SU-DHL-6 (cell line): ENCODE measurements around the gene NVL.
"Not testable (repeated sequence)": the region's sequence is repeated elsewhere in the genome, so short reads cannot be mapped to it uniquely, and the experiment has no call there.

Source experiments
- H2AFZ ChIP-seq: fragments of 200-600 bp; sonication (generic); 2 replicates; pipeline ENCODE4 v1.6.1; 2014; ENCODE audit warnings: low read depth, mild to moderate bottlenecking, moderate library complexity, mixed read lengths, antibody characterized with exemption, low read length; ENCODE audit not compliant: severe bottlenecking
- H3F3A ChIP-seq: fragments of 200-600 bp; shearing (Covaris generic); 2 replicates; pipeline ENCODE4 v1.6.0; 2016; ENCODE audit warnings: antibody characterized with exemption, mild to moderate bottlenecking; ENCODE audit not compliant: insufficient read depth
- H3K27ac ChIP-seq: fragments of 200-600 bp; sonication (generic); 2 replicates; pipeline ENCODE4 v1.5.1; 2016; ENCODE audit warnings: low read depth, mild to moderate bottlenecking, low read length, moderate library complexity, mixed read lengths
- H3K27me3 ChIP-seq: fragments of 200-600 bp; sonication (generic), shearing (Covaris generic); 2 replicates; pipeline ENCODE4 v1.6.0; 2014; ENCODE audit warnings: mild to moderate bottlenecking, low read length
- H3K36me3 ChIP-seq: fragments of 200-600 bp; sonication (generic); 2 replicates; pipeline ENCODE4 v1.6.1; 2014; ENCODE audit warnings: mild to moderate bottlenecking, low read length, mixed read lengths
- H3K4me2 ChIP-seq: fragments of 300-600, 200-600 bp; shearing (Covaris generic), sonication (generic); 2 replicates; pipeline ENCODE4 v1.6.0; 2014; ENCODE audit warnings: low read length, low read depth, mild to moderate bottlenecking; ENCODE audit not compliant: poor library complexity, severe bottlenecking
- H3K4me3 ChIP-seq: fragments of 200-600 bp; sonication (generic); 2 replicates; pipeline ENCODE4 v1.5.1; 2014; ENCODE audit warnings: antibody characterized with exemption, low read length, mild to moderate bottlenecking, mixed read lengths; ENCODE audit not compliant: insufficient read depth, poor library complexity, severe bottlenecking
- H3K79me2 ChIP-seq: fragments of 200-600 bp; sonication (generic); 2 replicates; pipeline ENCODE4 v1.6.1; 2014; ENCODE audit warnings: mild to moderate bottlenecking, low read length, moderate library complexity; ENCODE audit not compliant: insufficient read depth
- H3K9ac ChIP-seq: fragments of 200-600 bp; sonication (generic); 2 replicates; pipeline ENCODE4 v1.7.0; 2014; ENCODE audit warnings: mild to moderate bottlenecking, low read length
- H3K9me2 ChIP-seq: fragments of 200-600 bp; sonication (generic); replicated peaks from 2 replicates; pipeline ENCODE4 v1.6.1; 2014; ENCODE audit warnings: low read length; ENCODE audit not compliant: insufficient read depth
- H3K9me3 ChIP-seq: fragments of 200-600 bp; sonication (generic); 2 replicates; pipeline ENCODE4 v1.6.1; 2014; ENCODE audit warnings: low read length, mixed read lengths; ENCODE audit not compliant: insufficient read depth
- H4K20me1 ChIP-seq: fragments of 200-600 bp; sonication (generic); 2 replicates; pipeline ENCODE4 v1.6.1; 2014; ENCODE audit warnings: low read depth, mild to moderate bottlenecking, antibody characterized with exemption, low read length, moderate library complexity, mixed read lengths
- CTCF ChIP-seq: fragments of 200-600 bp; sonication (generic); IDR thresholded peaks from one replicate; pipeline ENCODE4 v1.5.1; 2017; ENCODE audit warnings: antibody characterized with exemption, mild to moderate bottlenecking, low read length, moderate library complexity; ENCODE audit not compliant: insufficient read depth, poor library complexity, severe bottlenecking
- EZH2phosphoT487 ChIP-seq: fragments of 200-600 bp; sonication (generic), shearing (Covaris generic); conservative IDR thresholded peaks from 2 replicates; pipeline ENCODE4 v1.6.1; 2018; ENCODE audit warnings: mild to moderate bottlenecking, antibody characterized with exemption, low read length, moderate library complexity, mixed read lengths

NVL gene

GRCh38 chr1:224211206-224211962 is 118.6 kb downstream of the NVL start:
- Histone ChIP-seq H3K36me3 (no peaks in the 10 kb centered on the region), H3K27me3 (no peaks in the 10 kb centered on the region), H3K79me2 (no peaks in the 10 kb centered on the region), H3K27ac (no peak overlapping the region), H4K20me1 (no peaks in the 10 kb centered on the region), H2AFZ (no peak overlapping the region), H3K4me3 (no peak overlapping the region), H3K9me2 (no peaks in the 10 kb centered on the region), H3K9me3 (no peaks in the 10 kb centered on the region), H3K4me2 (no peak overlapping the region), H3K9ac (no peak overlapping the region), H3F3A (no peaks in the 10 kb centered on the region)
- TF ChIP-seq EZH2phosphoT487, result no peak
- TF ChIP-seq CTCF, result no peak

- not testable (repeated sequence) for H2AFZ ChIP-seq, H3F3A ChIP-seq, H3K27ac ChIP-seq, H3K79me2 ChIP-seq, H3K9ac ChIP-seq, H3K4me2 ChIP-seq, H3K9me3 ChIP-seq, H3K4me3 ChIP-seq, H4K20me1 ChIP-seq, H3K27me3 ChIP-seq, H3K36me3 ChIP-seq, H3K9me2 ChIP-seq
Measured at GRCh38 chr1:224205931-224206538, 123.9 kb downstream of the NVL start.

GRCh38 chr1:224205438-224205840 is 124.5 kb downstream of the NVL start:
- Histone ChIP-seq H3K9me2 (no peaks in the 10 kb centered on the region), H3K27me3 (no peaks in the 10 kb centered on the region), H3K4me2 (no peak overlapping the region), H4K20me1 (no peaks in the 10 kb centered on the region), H3F3A (no peaks in the 10 kb centered on the region), H3K4me3 (no peak overlapping the region), H3K79me2 (no peaks in the 10 kb centered on the region), H3K9me3 (no peaks in the 10 kb centered on the region), H3K27ac (no peak overlapping the region), H3K9ac (no peak overlapping the region), H2AFZ (no peak overlapping the region), H3K36me3 (no peaks in the 10 kb centered on the region)
- no peak for TF ChIP-seq EZH2phosphoT487
- no peak for TF ChIP-seq CTCF
